ENCODE results near the gene MXD4.
"Not testable (repeated sequence)": the region's sequence is repeated elsewhere in the genome, so short reads cannot be mapped to it uniquely, and the experiment has no call there.

Gene MXD4

GRCh38 chr4:2249526-2250356 is 12.2 kb downstream of the MXD4 start:
- DNase-seq = no peak

GRCh38 chr4:2248821-2249261 is 13.1 kb downstream of the MXD4 start:
- no peak for DNase-seq

GRCh38 chr4:2248044-2248780 is 13.7 kb downstream of the MXD4 start:
- DNase-seq = no peak

GRCh38 chr4:2247128-2248043 is 14.5 kb downstream of the MXD4 start:
- no peak for DNase-seq

- no peak for DNase-seq
These were observed 15.4 kb downstream of the MXD4 start for GRCh38 chr4:2246384-2247127.

GRCh38 chr4:2245787-2246275 is 16.1 kb downstream of the MXD4 start:
- no peak for DNase-seq

- DNase-seq = no peak
These were observed 16.7 kb downstream of the MXD4 start for GRCh38 chr4:2245057-2245786.

GRCh38 chr4:2243681-2244380 is 18.1 kb downstream of the MXD4 start:
- DNase-seq = peak; percentile 28

- DNase-seq = peak; percentile 91
These were observed 20.2 kb downstream of the MXD4 start, which contains the start of the genes HAUS3 and POLN for GRCh38 chr4:2241410-2242353. TSS of gene HAUS3 (minus strand) at chr4:2242121. CDS start at chr4:2240946, 1,175 bp downstream. TSS of gene POLN (minus strand) at chr4:2242121. CDS start at chr4:2229231, 12,890 bp downstream.

- no peak for DNase-seq
These were observed 20.9 kb downstream of the MXD4 start for GRCh38 chr4:2241003-2241402.

- DNase-seq = no peak
These were observed 24.8 kb downstream of the MXD4 start for GRCh38 chr4:2236944-2237666.

- no peak for DNase-seq
These were observed 30.8 kb downstream of the MXD4 start for GRCh38 chr4:2231082-2231481.

GRCh38 chr4:2226261-2226660 is 35.6 kb downstream of the MXD4 start:
- no peak for DNase-seq

- DNase-seq = no peak
These were observed 39.1 kb downstream of the MXD4 start for GRCh38 chr4:2222838-2223237.

- not testable (repeated sequence) for DNase-seq
These were observed 40.5 kb downstream of the MXD4 start for GRCh38 chr4:2221378-2221777.

GRCh38 chr4:2220016-2220630 is 41.8 kb downstream of the MXD4 start:
- DNase-seq = peak; percentile 45

- DNase-seq = no peak
These were observed 42.6 kb downstream of the MXD4 start for GRCh38 chr4:2219233-2219760.

- DNase-seq = no peak
These were observed 43.5 kb downstream of the MXD4 start for GRCh38 chr4:2218436-2218835.
